Liver (tissue), 9 donors: ENCODE data around the gene LMAN2. TPM values are rescaled to one million over a fixed set of nuclear protein-coding genes. Genes with fewer than 3 reads are reported as not detected.
A peak's percentile ranks its signal among the peaks of the same experiment; 100 is the strongest.

Experiments
- DNase-seq: peaks from one replicate; pipeline ENCODE4 v3.0.0-alpha.2; 2017; ENCODE audit warnings: low spot score
- H3K27ac ChIP-seq, 2 donors: one replicate each; pipeline ENCODE4 v1.7.0; 2013; ENCODE audit warnings: inconsistent platforms in 2 of 2, low read length in 2 of 2, control low read depth in 1 of 2, low read depth in 1 of 2, mild to moderate bottlenecking in 1 of 2
- H3K27me3 ChIP-seq, 4 donors: one replicate each; pipeline versions ENCODE4 v1.6.1 to v1.7.0; 2013; ENCODE audit warnings: low read length in 3 of 4, inconsistent platforms in 1 of 4, mild to moderate bottlenecking in 1 of 4, moderate library complexity in 1 of 4; ENCODE audit not compliant: control insufficient read depth in 4 of 4, insufficient read depth in 4 of 4
- H3K36me3 ChIP-seq, 4 donors: one replicate each; pipeline versions ENCODE4 v1.6.1 to v1.7.0; 2013; ENCODE audit warnings: low read length in 3 of 4, mild to moderate bottlenecking in 3 of 4, low read depth in 1 of 4, moderate library complexity in 1 of 4; ENCODE audit not compliant: control insufficient read depth in 4 of 4, insufficient read depth in 3 of 4
- H3K4me1 ChIP-seq, 4 donors: one replicate each; pipeline versions ENCODE4 v1.6.1 to v1.7.0; 2013; ENCODE audit warnings: low read length in 3 of 4, mild to moderate bottlenecking in 3 of 4, moderate library complexity in 1 of 4; ENCODE audit not compliant: control insufficient read depth in 4 of 4, insufficient read depth in 4 of 4
- H3K4me3 ChIP-seq, 3 donors: one replicate each; pipeline versions ENCODE4 v1.6.1 to v1.7.0; 2013; ENCODE audit warnings: low read length in 3 of 3, control low read depth in 1 of 3, low read depth in 1 of 3, mild to moderate bottlenecking in 1 of 3
- H3K9ac ChIP-seq, 2 donors: one replicate each; pipeline ENCODE4 v1.7.0; 2013; ENCODE audit warnings: low read length in 2 of 2, mild to moderate bottlenecking in 2 of 2, moderate library complexity in 2 of 2, control low read depth in 1 of 2, low read depth in 1 of 2
- H3K9me3 ChIP-seq, 4 donors: one replicate each; pipeline versions ENCODE4 v1.6.1 to v1.7.0; 2013; ENCODE audit warnings: low read length in 3 of 4; ENCODE audit not compliant: control insufficient read depth in 4 of 4
- ATF3 ChIP-seq: IDR thresholded peaks from 2 replicates; pipeline ENCODE4 v1.6.1; 2016; ENCODE audit warnings: antibody characterized with exemption
- CTCF ChIP-seq: fragments of 150-350 bp; IDR thresholded peaks from 2 replicates; pipeline ENCODE4 v1.5.1; 2017; ENCODE audit warnings: improper control_type of control experiment, low read depth, low read length; ENCODE audit not compliant: missing input control
- EGR1 ChIP-seq, 2 donors: IDR thresholded peaks; 2 replicates each; pipeline ENCODE4 v1.6.1; 2016 to 2018; ENCODE audit warnings: antibody characterized with exemption in 2 of 2, low read depth in 2 of 2
- FOXA1 ChIP-seq: IDR thresholded peaks from 2 replicates; pipeline ENCODE4 v1.6.1; 2016; ENCODE audit warnings: antibody characterized with exemption
- FOXA2 ChIP-seq: IDR thresholded peaks from 2 replicates; pipeline ENCODE4 v1.6.1; 2016; ENCODE audit warnings: antibody characterized with exemption
- GABPA ChIP-seq, 2 donors: IDR thresholded peaks in 1 of 2; conservative IDR thresholded peaks in 1 of 2; 2 replicates each; pipeline ENCODE4 v1.6.1; 2016; ENCODE audit warnings: antibody characterized with exemption in 2 of 2, mild to moderate bottlenecking in 1 of 2, moderate library complexity in 1 of 2
- HNF4A ChIP-seq, 2 donors: conservative IDR thresholded peaks; 2 replicates each; pipeline ENCODE4 v1.6.1; 2016; ENCODE audit warnings: antibody characterized with exemption in 2 of 2, mild to moderate bottlenecking in 2 of 2
- HNF4G ChIP-seq: IDR thresholded peaks from 2 replicates; pipeline ENCODE4 v1.6.1; 2016; ENCODE audit warnings: antibody characterized with exemption
- JUND ChIP-seq, 2 donors: IDR thresholded peaks; 2 replicates each; pipeline ENCODE4 v1.6.1; 2016; ENCODE audit warnings: antibody characterized with exemption in 2 of 2
- MAX ChIP-seq: IDR thresholded peaks from 2 replicates; pipeline ENCODE4 v1.6.1; 2016; ENCODE audit warnings: antibody characterized with exemption
- NR2F2 ChIP-seq: IDR thresholded peaks from 2 replicates; pipeline ENCODE4 v1.6.1; 2016; ENCODE audit warnings: antibody characterized with exemption
- RAD21 ChIP-seq, 2 donors: IDR thresholded peaks; 2 replicates each; pipeline ENCODE4 v1.6.1; 2016; ENCODE audit warnings: antibody characterized with exemption in 2 of 2, mild to moderate bottlenecking in 2 of 2
- REST ChIP-seq: IDR thresholded peaks from 2 replicates; pipeline ENCODE4 v1.6.1; 2016; ENCODE audit warnings: antibody characterized with exemption, mild to moderate bottlenecking
- RXRA ChIP-seq, 2 donors: IDR thresholded peaks; 2 replicates each; pipeline ENCODE4 v1.6.1; 2017 to 2018; ENCODE audit warnings: antibody characterized with exemption in 2 of 2, mild to moderate bottlenecking in 1 of 2
- SP1 ChIP-seq: IDR thresholded peaks from 2 replicates; pipeline ENCODE4 v1.6.1; 2018; ENCODE audit warnings: antibody characterized with exemption, mild to moderate bottlenecking
- TAF1 ChIP-seq: conservative IDR thresholded peaks from 2 replicates; pipeline ENCODE4 v1.6.1; 2016; ENCODE audit warnings: antibody characterized with exemption, mild to moderate bottlenecking
- YY1 ChIP-seq: IDR thresholded peaks from 2 replicates; pipeline ENCODE4 v1.6.1; 2016; ENCODE audit warnings: antibody characterized with exemption, mild to moderate bottlenecking
- WGBS: extraction: QIAGEN DNeasy Blood & Tissue Kit; methylation state at CpG from one replicate; pipeline ENCODE4 v1.1.7; 2013; 5-methylcytosine and 5-hydroxymethylcytosine counted together
- polyA plus RNA-seq, 2 donors: library from polyadenylated mRNA; stranded (reverse) in 1 of 2; unstranded in 1 of 2; fragments of 200-250 nt in 1 of 2; fragments of >200 nt in 1 of 2; fragmentation: Nextera tagmentation in 1 of 2; extraction: Ambion mirVana in 1 of 2; gene quantifications; one replicate each; pipeline versions ENCODE4 v1.2.1 to v1.2.3, GENCODE V29; 2013 to 2015
- total RNA-seq, 2 donors: library from RNA; depleted of rRNA; stranded (reverse); fragments of >200 nt; gene quantifications; one replicate each; pipeline ENCODE4 v1.2.3, GENCODE V29; 2014
- TF ChIP-seq, protein P1 (sequence below): IDR thresholded peaks from 2 replicates; pipeline ENCODE4 v1.6.1; 2016; ENCODE audit warnings: antibody characterized with exemption
- donor health status: healthy.
- donor health status: healthy.
- donor health status: healthy.
- donor health status: healthy.
- donor health status: healthy.

The LMAN2 gene
- total and polyA plus RNA-seq, 4 donors, result 243 to 478 (median 364) TPM

DNA sequence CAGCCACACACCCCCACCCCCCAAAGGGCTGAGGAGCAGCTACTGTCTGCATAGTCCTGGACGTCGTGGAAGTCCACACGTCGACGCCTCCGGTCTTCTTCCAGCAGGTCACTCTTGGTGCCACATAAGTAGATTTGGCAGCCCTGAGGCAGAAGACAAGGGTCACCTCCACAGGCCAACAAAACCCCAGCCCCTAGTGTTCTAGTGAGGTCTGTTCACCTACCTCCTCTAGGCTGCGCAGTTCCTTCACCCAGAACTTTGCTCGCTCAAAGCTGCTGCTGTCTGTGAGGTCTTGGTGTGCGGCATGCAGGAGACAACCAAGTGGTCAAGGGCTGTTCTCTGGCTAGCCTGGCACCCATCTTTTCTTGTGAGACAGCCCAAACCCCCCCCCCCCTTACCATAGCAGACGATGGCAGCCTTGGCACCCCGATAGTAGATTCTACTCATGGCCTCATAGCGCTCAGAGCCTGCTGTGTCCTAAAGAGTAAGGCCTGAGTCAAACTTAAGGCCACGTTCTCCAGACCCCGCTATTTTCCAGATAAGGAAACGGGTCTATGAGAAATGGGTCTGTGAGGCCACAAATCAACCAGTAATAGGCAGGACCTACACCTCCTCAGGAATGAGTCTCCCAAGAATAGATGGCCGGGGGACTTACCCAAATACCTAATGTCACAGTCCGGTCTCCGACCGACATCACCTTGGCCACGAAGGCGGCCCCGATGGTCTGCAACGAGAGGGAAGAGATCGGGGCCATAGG is 48.9 kb downstream of the LMAN2 start:
- TF ChIP-seq CTCF, result peak; percentile 3
- no peak for TF ChIP-seq HNF4G
- peaks cover 13 to 42% (median 29%) of the 10 kb centered on the region in 4 donors for H3K4me1 ChIP-seq
- H3K27me3 ChIP-seq, result no peaks in the 10 kb centered on the region
- peak overlapping the region; percentile 72 to 97 (median 86) for H3K4me3 ChIP-seq
- no peak for DNase-seq
- 44% methylated on average over 24 of the region's 24 CpGs for WGBS
- peaks cover 6 to 16% (median 11%) of the 10 kb centered on the region in 4 donors for H3K36me3 ChIP-seq
- no peaks in the 10 kb centered on the region for H3K9me3 ChIP-seq
- peak overlapping the region in 1 of 2 donors; percentile 51 for H3K9ac ChIP-seq
- H3K27ac ChIP-seq, result peak overlapping the region; percentile 84 to 89

DNA sequence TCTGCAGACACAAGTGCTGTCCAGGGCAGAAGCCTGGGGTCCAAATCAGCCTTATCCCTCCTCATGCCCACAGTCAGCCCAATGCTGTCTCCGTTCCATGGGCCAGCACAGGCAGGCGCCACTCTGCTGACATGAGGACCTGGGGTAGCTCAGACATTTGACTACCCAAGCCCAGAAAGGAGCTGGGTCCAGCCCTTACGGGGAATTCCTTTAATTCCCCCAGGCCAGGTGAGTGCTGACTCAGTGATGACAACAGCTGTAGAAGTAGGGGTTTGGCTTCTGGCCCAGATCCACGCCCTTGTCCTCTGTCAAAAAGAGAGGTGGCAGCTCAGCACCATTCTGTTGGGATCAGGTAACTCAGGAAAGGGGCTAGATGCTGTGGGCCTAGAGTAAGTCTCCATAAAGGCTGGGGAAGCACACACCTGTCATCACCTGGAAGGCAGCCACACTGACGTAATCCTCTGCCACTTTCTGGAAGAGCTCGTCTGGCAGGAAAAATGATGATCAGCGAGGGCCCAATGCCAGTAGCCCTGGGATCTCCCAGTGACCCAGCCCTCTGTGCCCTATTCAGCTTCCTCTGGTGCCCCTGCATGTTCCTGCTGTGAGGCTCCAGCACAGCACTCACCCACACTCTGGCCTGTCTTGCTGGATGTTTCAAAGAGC is 49.8 kb downstream of the LMAN2 start:
- peaks cover 4 to 12% (median 8%) of the 10 kb centered on the region in 4 donors for H3K36me3 ChIP-seq
- no peak for TF ChIP-seq EGR1 (IDR thresholded peaks at IDR 0.05; ENCODE audit: low read depth in 2 of 2)
- no peak for TF ChIP-seq CTCF
- TF ChIP-seq, protein P1, sequence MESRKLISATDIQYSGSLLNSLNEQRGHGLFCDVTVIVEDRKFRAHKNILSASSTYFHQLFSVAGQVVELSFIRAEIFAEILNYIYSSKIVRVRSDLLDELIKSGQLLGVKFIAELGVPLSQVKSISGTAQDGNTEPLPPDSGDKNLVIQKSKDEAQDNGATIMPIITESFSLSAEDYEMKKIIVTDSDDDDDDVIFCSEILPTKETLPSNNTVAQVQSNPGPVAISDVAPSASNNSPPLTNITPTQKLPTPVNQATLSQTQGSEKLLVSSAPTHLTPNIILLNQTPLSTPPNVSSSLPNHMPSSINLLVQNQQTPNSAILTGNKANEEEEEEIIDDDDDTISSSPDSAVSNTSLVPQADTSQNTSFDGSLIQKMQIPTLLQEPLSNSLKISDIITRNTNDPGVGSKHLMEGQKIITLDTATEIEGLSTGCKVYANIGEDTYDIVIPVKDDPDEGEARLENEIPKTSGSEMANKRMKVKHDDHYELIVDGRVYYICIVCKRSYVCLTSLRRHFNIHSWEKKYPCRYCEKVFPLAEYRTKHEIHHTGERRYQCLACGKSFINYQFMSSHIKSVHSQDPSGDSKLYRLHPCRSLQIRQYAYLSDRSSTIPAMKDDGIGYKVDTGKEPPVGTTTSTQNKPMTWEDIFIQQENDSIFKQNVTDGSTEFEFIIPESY, result no peak
- TF ChIP-seq JUND (IDR thresholded peaks at IDR 0.05), result peak; percentile 66 to 85
- TF ChIP-seq TAF1, result no peak
- peak; percentile 8 to 47 for TF ChIP-seq RXRA (IDR thresholded peaks at IDR 0.05)
- no peak for TF ChIP-seq ATF3
- TF ChIP-seq FOXA1, result no peak
- TF ChIP-seq NR2F2, result no peak
- TF ChIP-seq REST, result peak; percentile 49
- no peak for TF ChIP-seq FOXA2
- no peak for TF ChIP-seq YY1
- TF ChIP-seq GABPA (IDR thresholded peaks at IDR 0.05 in 1 of 2, conservative IDR thresholded peaks at IDR 0.05 in 1 of 2), result peak in 1 of 2 donors; percentile 53
- no peak for TF ChIP-seq MAX
- TF ChIP-seq HNF4G, result no peak
- peak in 1 of 2 donors; percentile 7 for TF ChIP-seq HNF4A (conservative IDR thresholded peaks at IDR 0.05)
- TF ChIP-seq RAD21 (IDR thresholded peaks at IDR 0.05), result peak in 1 of 2 donors; percentile 8
- TF ChIP-seq SP1, result no peak
- no peak for DNase-seq
- no peaks in the 10 kb centered on the region for H3K9me3 ChIP-seq
- no peaks in the 10 kb centered on the region for H3K27me3 ChIP-seq
- H3K27ac ChIP-seq, result peak overlapping the region; percentile 84 to 89
- no peak overlapping the region for H3K4me3 ChIP-seq
- 53% methylated on average over 7 of the region's 7 CpGs for WGBS
- H3K9ac ChIP-seq, result peak overlapping the region in 1 of 2 donors; percentile 31
- peaks cover 13 to 42% (median 29%) of the 10 kb centered on the region in 4 donors for H3K4me1 ChIP-seq
